Prostate gland (tissue), 2 donors: ENCODE measurements around the gene TOX3.

Experiments used
- POLR2A ChIP-seq: fragments of 450-650 bp; IDR thresholded peaks from one replicate; pipeline ENCODE4 v1.6.1; 2016; ENCODE audit warnings: antibody characterized with exemption, mild to moderate bottlenecking
- POLR2AphosphoS5 ChIP-seq: sonication (generic); formaldehyde crosslinking; IDR thresholded peaks from one replicate; pipeline ENCODE4 v1.6.1; 2017; ENCODE audit warnings: antibody characterized with exemption
- TF ChIP-seq, protein P1 (sequence below), 4 experiments: fragments of 200-600 bp in 2 of 4; fragments of 450-650 bp in 2 of 4; sonication (generic) in 2 of 4; IDR thresholded peaks; 1 replicate in 3 of 4; 2 replicates in 1 of 4; pipeline ENCODE4 v1.5.1; 2016 to 2019; ENCODE audit warnings: antibody characterized with exemption in 4 of 4, mild to moderate bottlenecking in 2 of 4, moderate library complexity in 2 of 4

- TF ChIP-seq, protein P1, sequence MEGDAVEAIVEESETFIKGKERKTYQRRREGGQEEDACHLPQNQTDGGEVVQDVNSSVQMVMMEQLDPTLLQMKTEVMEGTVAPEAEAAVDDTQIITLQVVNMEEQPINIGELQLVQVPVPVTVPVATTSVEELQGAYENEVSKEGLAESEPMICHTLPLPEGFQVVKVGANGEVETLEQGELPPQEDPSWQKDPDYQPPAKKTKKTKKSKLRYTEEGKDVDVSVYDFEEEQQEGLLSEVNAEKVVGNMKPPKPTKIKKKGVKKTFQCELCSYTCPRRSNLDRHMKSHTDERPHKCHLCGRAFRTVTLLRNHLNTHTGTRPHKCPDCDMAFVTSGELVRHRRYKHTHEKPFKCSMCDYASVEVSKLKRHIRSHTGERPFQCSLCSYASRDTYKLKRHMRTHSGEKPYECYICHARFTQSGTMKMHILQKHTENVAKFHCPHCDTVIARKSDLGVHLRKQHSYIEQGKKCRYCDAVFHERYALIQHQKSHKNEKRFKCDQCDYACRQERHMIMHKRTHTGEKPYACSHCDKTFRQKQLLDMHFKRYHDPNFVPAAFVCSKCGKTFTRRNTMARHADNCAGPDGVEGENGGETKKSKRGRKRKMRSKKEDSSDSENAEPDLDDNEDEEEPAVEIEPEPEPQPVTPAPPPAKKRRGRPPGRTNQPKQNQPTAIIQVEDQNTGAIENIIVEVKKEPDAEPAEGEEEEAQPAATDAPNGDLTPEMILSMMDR (IDR thresholded peaks at IDR 0.05): no peak
- no peak for TF ChIP-seq POLR2A
- no peak for TF ChIP-seq POLR2AphosphoS5
These were observed 34.5 kb downstream of the TOX3 start for GRCh38 chr16:52512297-52512987.
